ENCODE data around the gene VHLL. TPM values are rescaled to one million over a fixed set of nuclear protein-coding genes. Genes with fewer than 3 reads are reported as not detected.

The VHLL gene
- total RNA-seq, 1 donor from 2014 or later: 0.46 TPM

GRCh38 chr1:156320560-156320959 is 21.5 kb upstream of the VHLL start:
- Mint-ChIP-seq H3K27me3 (no peaks in the 10 kb centered on the region), H3K27ac (no peak overlapping the region), H3K9me3 (ENCODE audit: low read depth) (no peaks in the 10 kb centered on the region), H3K4me1 (ENCODE audit: low read depth) (no peaks in the 10 kb centered on the region), H3K36me3 (ENCODE audit: insufficient read depth) (peaks cover 27% of the 10 kb centered on the region), H3K4me3 (ENCODE audit: low read depth) (no peak overlapping the region)
- no peak for TF ChIP-seq CTCF (IDR thresholded peaks at IDR 0.05; ENCODE audit: unreplicated experiment)
- DNase-seq (ENCODE audit: low spot score, unreplicated experiment): no peak

- DNase-seq (ENCODE audit: low spot score, unreplicated experiment): no peak
- peak; percentile 70 for TF ChIP-seq CTCF (IDR thresholded peaks at IDR 0.05; ENCODE audit: unreplicated experiment)
- Mint-ChIP-seq H3K4me3 (ENCODE audit: low read depth) (no peak overlapping the region), H3K27ac (no peak overlapping the region), H3K4me1 (ENCODE audit: low read depth) (no peaks in the 10 kb centered on the region), H3K27me3 (no peaks in the 10 kb centered on the region), H3K9me3 (ENCODE audit: low read depth) (no peaks in the 10 kb centered on the region), H3K36me3 (ENCODE audit: insufficient read depth) (peaks cover 26% of the 10 kb centered on the region)
Measured at GRCh38 chr1:156319664-156320063, 20.6 kb upstream of the VHLL start.

DNA sequence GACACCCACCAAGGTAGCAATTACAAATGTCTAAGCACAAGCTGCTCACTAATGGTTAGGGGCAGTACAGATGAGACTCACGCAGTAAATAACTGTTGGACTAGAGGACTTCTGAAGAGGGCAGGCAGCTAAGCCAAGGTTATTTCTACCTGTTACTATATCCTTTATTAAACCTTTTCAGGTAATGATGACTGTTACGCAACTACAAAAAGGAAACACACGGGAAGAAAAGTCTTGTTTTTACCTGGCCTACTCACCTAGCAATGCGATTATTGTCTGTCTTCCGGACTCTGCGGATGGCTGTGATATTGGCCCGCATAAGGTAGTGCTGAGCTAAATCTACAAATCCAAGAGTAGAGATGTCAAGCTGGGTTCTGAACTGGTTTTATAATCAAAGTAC is 17.8 kb upstream of the VHLL start:
- no peak overlapping the region for H3K27ac Mint-ChIP-seq
- no peaks in the 10 kb centered on the region for H3K4me1 Mint-ChIP-seq (ENCODE audit: low read depth)
- no peak overlapping the region for H3K4me3 Mint-ChIP-seq (ENCODE audit: low read depth)
- H3K36me3 Mint-ChIP-seq (ENCODE audit: insufficient read depth): peaks cover 27% of the 10 kb centered on the region
- TF ChIP-seq CTCF (IDR thresholded peaks at IDR 0.05; ENCODE audit: unreplicated experiment): no peak
- no peaks in the 10 kb centered on the region for H3K9me3 Mint-ChIP-seq (ENCODE audit: low read depth)
- no peaks in the 10 kb centered on the region for H3K27me3 Mint-ChIP-seq
- no peak for DNase-seq (ENCODE audit: low spot score, unreplicated experiment)

DNA sequence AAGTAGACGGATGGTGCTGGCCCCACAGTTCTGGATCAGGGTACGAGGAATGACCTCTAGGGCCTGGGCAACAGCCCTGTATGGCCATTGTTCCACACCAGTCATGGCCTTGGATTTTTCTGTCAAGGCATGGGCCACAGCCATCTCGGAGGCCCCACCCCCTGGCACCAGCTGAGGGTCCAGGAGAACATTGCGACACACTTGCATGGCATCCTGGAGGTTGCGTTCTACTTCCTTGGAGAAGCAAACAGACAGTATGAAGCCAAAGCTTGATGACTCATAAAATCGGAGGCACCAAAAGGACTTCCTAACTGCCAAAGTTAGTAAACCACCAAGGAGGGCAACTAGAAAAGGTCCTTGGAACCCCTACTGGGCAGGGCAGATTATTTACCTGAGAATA is 11.9 kb upstream of the VHLL start:
- H3K4me1 Mint-ChIP-seq (ENCODE audit: low read depth): no peaks in the 10 kb centered on the region
- TF ChIP-seq CTCF (IDR thresholded peaks at IDR 0.05; ENCODE audit: unreplicated experiment): no peak
- H3K27me3 Mint-ChIP-seq: no peaks in the 10 kb centered on the region
- no peaks in the 10 kb centered on the region for H3K9me3 Mint-ChIP-seq (ENCODE audit: low read depth)
- peaks cover 23% of the 10 kb centered on the region for H3K36me3 Mint-ChIP-seq (ENCODE audit: insufficient read depth)
- H3K27ac Mint-ChIP-seq: no peak overlapping the region
- H3K4me3 Mint-ChIP-seq (ENCODE audit: low read depth): no peak overlapping the region
- no peak for DNase-seq (ENCODE audit: low spot score, unreplicated experiment)

- Mint-ChIP-seq H3K4me3 (ENCODE audit: low read depth) (no peak overlapping the region), H3K9me3 (ENCODE audit: low read depth) (no peaks in the 10 kb centered on the region), H3K27me3 (no peaks in the 10 kb centered on the region), H3K27ac (peak overlapping the region; percentile 70), H3K4me1 (ENCODE audit: low read depth) (no peaks in the 10 kb centered on the region), H3K36me3 (ENCODE audit: insufficient read depth) (peaks cover 17% of the 10 kb centered on the region)
- DNase-seq (ENCODE audit: low spot score, unreplicated experiment): no peak
- no peak for TF ChIP-seq CTCF (IDR thresholded peaks at IDR 0.05; ENCODE audit: unreplicated experiment)
Measured at GRCh38 chr1:156308078-156308477, 9.0 kb upstream of the VHLL start.
